H1 (cell line): Measurements from ENCODE around the gene USP53. TPM values are rescaled to one million over a fixed set of nuclear protein-coding genes. Genes with fewer than 3 reads are reported as not detected.

Source experiments
- CTCF ChIA-PET: fragments of 300-600 bp; sonication (Branson Sonifier 250); formaldehyde crosslinking; loops from one replicate; lab custom pipeline; 2021; ENCODE audit not compliant: partially characterized antibody; lab: Charles Lee
- POLR2A ChIA-PET: fragments of 300-600 bp; sonication (Branson Sonifier 250); formaldehyde crosslinking; loops from one replicate; lab custom pipeline; 2021; ENCODE audit warnings: inconsistent platforms; ENCODE audit not compliant: partially characterized antibody; lab: Charles Lee
- DNase-seq, 2 experiments: peaks; one replicate each; pipeline versions ENCODE4 v3.0.0 to v3.0.0-alpha.2; 2010 to 2022; ENCODE audit warnings: low spot score in 2 of 2, low read depth in 1 of 2, mixed read lengths in 1 of 2
- FAIRE-seq: peaks from 2 replicates; lab custom pipeline; 2011; peaks lifted over from hg19 to GRCh38; lab: Jason Lieb, UNC
- H2AFZ ChIP-seq: 2 replicates; pipeline ENCODE4 v1.8.1; 2012; ENCODE audit warnings: low read length, inconsistent platforms
- H2AK5ac ChIP-seq: 2 replicates; pipeline ENCODE4 v1.6.1; 2013; ENCODE audit warnings: low read depth, low read length
- H2BK120ac ChIP-seq: replicated peaks from 2 replicates; pipeline ENCODE3; 2013; ENCODE audit warnings: low read depth, low read length, inconsistent platforms
- H2BK12ac ChIP-seq: 2 replicates; pipeline ENCODE4 v1.6.1; 2013; ENCODE audit warnings: low read depth, low read length
- H2BK15ac ChIP-seq: 2 replicates; pipeline ENCODE4 v1.6.1; 2013; ENCODE audit warnings: low read length
- H2BK20ac ChIP-seq: 2 replicates; pipeline ENCODE4 v1.6.1; 2013; ENCODE audit warnings: low read length
- H2BK5ac ChIP-seq: 2 replicates; pipeline ENCODE4 v1.6.1; 2013; ENCODE audit warnings: low read depth, low read length
- H3K14ac ChIP-seq: 2 replicates; pipeline ENCODE4 v1.6.1; 2013; ENCODE audit warnings: inconsistent platforms; ENCODE audit not compliant: insufficient read length
- H3K18ac ChIP-seq: 2 replicates; pipeline ENCODE4 v1.6.1; 2013; ENCODE audit warnings: low read length; ENCODE audit errors: extremely low read depth
- H3K23ac ChIP-seq: 2 replicates; pipeline ENCODE4 v1.6.1; 2013; ENCODE audit warnings: inconsistent platforms; ENCODE audit not compliant: insufficient read length
- H3K23me2 ChIP-seq: 2 replicates; pipeline ENCODE4 v1.6.1; 2013; ENCODE audit warnings: low read depth, low read length
- H3K27ac ChIP-seq: 2 replicates; pipeline ENCODE4 v1.6.1; 2011; ENCODE audit warnings: low read depth, low read length, inconsistent platforms
- H3K27me3 ChIP-seq, 4 experiments: replicated peaks in 1 of 4; 1 replicate in 1 of 4; 2 replicates in 3 of 4; pipeline versions ENCODE4 v1.6.1 to v1.8.1; 2011 to 2013; ENCODE audit warnings: low read length in 3 of 4, mild to moderate bottlenecking in 3 of 4, inconsistent platforms in 2 of 4, mixed read lengths in 2 of 4, moderate library complexity in 1 of 4; ENCODE audit not compliant: control insufficient read depth in 3 of 4, insufficient read depth in 3 of 4; ENCODE audit errors: extremely low read depth in 1 of 4
- H3K36me3 ChIP-seq, 4 experiments: 2 replicates each; pipeline versions ENCODE4 v1.6.1 to v1.8.1; 2011 to 2013; ENCODE audit warnings: mild to moderate bottlenecking in 4 of 4, low read length in 3 of 4, moderate library complexity in 2 of 4, control low read depth in 1 of 4, inconsistent platforms in 1 of 4; ENCODE audit not compliant: insufficient read depth in 4 of 4, control insufficient read depth in 2 of 4
- H3K4ac ChIP-seq: replicated peaks from 2 replicates; pipeline ENCODE3; 2013; ENCODE audit warnings: low read length, low read depth, mixed read lengths, inconsistent platforms; ENCODE audit not compliant: insufficient read length
- H3K4me1 ChIP-seq, 4 experiments: replicated peaks in 1 of 4; 1 replicate in 1 of 4; 2 replicates in 3 of 4; pipeline versions ENCODE4 v1.6.1 to v1.8.1; 2011 to 2013; ENCODE audit warnings: low read length in 3 of 4, inconsistent platforms in 2 of 4, mixed read lengths in 1 of 4; ENCODE audit not compliant: insufficient read depth in 4 of 4, control insufficient read depth in 3 of 4
- H3K4me2 ChIP-seq, 2 experiments: 2 replicates each; pipeline versions ENCODE4 v1.6.1 to v1.8.1; 2011 to 2013; ENCODE audit warnings: low read depth in 2 of 2, low read length in 2 of 2, control low read depth in 1 of 2, inconsistent platforms in 1 of 2, mild to moderate bottlenecking in 1 of 2; ENCODE audit not compliant: insufficient read depth in 1 of 2
- H3K4me3 ChIP-seq, 4 experiments: fragments of 200-600, 300-600 bp in 1 of 4; sonication (generic), shearing (Covaris generic), sonication (Bioruptor Twin) in 1 of 4; 2 replicates each; pipeline versions ENCODE4 v1.5.1 to v1.8.1; 2011 to 2016; ENCODE audit warnings: low read length in 4 of 4, low read depth in 3 of 4, control low read depth in 2 of 4, inconsistent platforms in 2 of 4, mild to moderate bottlenecking in 2 of 4, mixed read lengths in 1 of 4, moderate library complexity in 1 of 4; ENCODE audit not compliant: insufficient read depth in 2 of 4; ENCODE audit errors: extremely low read depth in 1 of 4
- H3K56ac ChIP-seq: replicated peaks from 2 replicates; pipeline ENCODE3; 2013; ENCODE audit warnings: low read depth, mild to moderate bottlenecking, mixed read lengths, low read length, inconsistent platforms; ENCODE audit not compliant: insufficient read length
- H3K79me1 ChIP-seq: 2 replicates; pipeline ENCODE4 v1.6.1; 2013; ENCODE audit warnings: low read depth, low read length, control low read depth
- H3K79me2 ChIP-seq, 2 experiments: 2 replicates each; pipeline versions ENCODE4 v1.6.1 to v1.8.1; 2012 to 2013; ENCODE audit warnings: low read length in 2 of 2, mild to moderate bottlenecking in 2 of 2, inconsistent platforms in 1 of 2; ENCODE audit not compliant: insufficient read depth in 2 of 2, control insufficient read depth in 1 of 2
- H3K9ac ChIP-seq, 4 experiments: replicated peaks in 1 of 4; 1 replicate in 1 of 4; 2 replicates in 3 of 4; pipeline versions ENCODE4 v1.6.1 to v1.8.1; 2011 to 2013; ENCODE audit warnings: low read depth in 3 of 4, low read length in 3 of 4, control low read depth in 2 of 4, mild to moderate bottlenecking in 2 of 4, moderate library complexity in 2 of 4, inconsistent platforms in 1 of 4; ENCODE audit errors: extremely low read depth in 1 of 4
- H3K9me3 ChIP-seq, 2 experiments: 2 replicates each; pipeline versions ENCODE4 v1.6.1 to v1.8.1; 2012 to 2013; ENCODE audit warnings: mild to moderate bottlenecking in 2 of 2, moderate library complexity in 2 of 2, control low read depth in 1 of 2, inconsistent platforms in 1 of 2, low read depth in 1 of 2, low read length in 1 of 2, mixed read lengths in 1 of 2; ENCODE audit not compliant: insufficient read depth in 2 of 2
- H4K20me1 ChIP-seq, 2 experiments: replicated peaks in 1 of 2; 2 replicates each; pipeline versions ENCODE3 to v1.8.1; 2011 to 2013; ENCODE audit warnings: inconsistent platforms in 2 of 2, low read length in 2 of 2, mild to moderate bottlenecking in 1 of 2; ENCODE audit not compliant: insufficient read depth in 2 of 2, control insufficient read depth in 1 of 2
- H4K5ac ChIP-seq: 2 replicates; pipeline ENCODE4 v1.6.1; 2013; ENCODE audit warnings: low read length, low read depth, mixed read lengths, inconsistent platforms; ENCODE audit not compliant: insufficient read length
- H4K8ac ChIP-seq: 2 replicates; pipeline ENCODE4 v1.8.0; 2013; ENCODE audit warnings: mild to moderate bottlenecking, moderate library complexity, low read length, inconsistent platforms; ENCODE audit not compliant: insufficient read depth; ENCODE audit errors: extremely low read depth
- H4K91ac ChIP-seq: replicated peaks from 2 replicates; pipeline ENCODE3; 2013; ENCODE audit warnings: low read length, mixed read lengths, inconsistent platforms; ENCODE audit not compliant: insufficient read length
- POLR2A ChIP-seq, 2 experiments: IDR thresholded peaks; 1 replicate in 1 of 2; 2 replicates in 1 of 2; pipeline ENCODE4 v1.6.1; 2011; ENCODE audit warnings: low read depth in 2 of 2, low read length in 2 of 2, mild to moderate bottlenecking in 2 of 2; ENCODE audit errors: control extremely low read depth in 1 of 2
- TEAD4 ChIP-seq: IDR thresholded peaks from 2 replicates; pipeline ENCODE4 v1.6.1; 2012; ENCODE audit warnings: low read depth, low read length, inconsistent platforms, mixed read lengths
- WGBS, 2 experiments: shearing (Covaris generic) in 1 of 2; methylation state at CpG; one replicate each; pipeline versions ENCODE4 v1.1.6 to v1.1.7; 2013 to 2015; ENCODE audit warnings: low lambda C conversion rate in 2 of 2, mixed read lengths in 2 of 2, inconsistent platforms in 1 of 2, low coverage in 1 of 2, missing lambda C conversion rate in 1 of 2; ENCODE audit not compliant: insufficient replicate concordance in 2 of 2, insufficient coverage in 1 of 2, insufficient read length in 1 of 2; ENCODE audit errors: extremely low coverage in 1 of 2, missing lambda C conversion rate in 1 of 2; 5-methylcytosine and 5-hydroxymethylcytosine counted together
- polyA plus RNA-seq, 7 experiments: library from polyadenylated mRNA; depleted of rRNA in 3 of 7; stranded (reverse) in 5 of 7; unstranded in 2 of 7; fragments of >200 nt in 5 of 7; fragments of 200-250 nt in 2 of 7; gene quantifications; 1 replicate in 5 of 7; 2 replicates in 1 of 7; 4 replicates in 1 of 7; pipeline versions ENCODE4 v1.2.1 to v1.2.3, GENCODE V29; 2011 to 2013; ENCODE audit warnings: missing spikeins in 2 of 7, mixed read lengths in 2 of 7
- total RNA-seq: library from RNA; stranded (reverse); fragmentation: NEBNext Ultra II Directional; extraction: Animal tissue kit (Norgen Biotek cat#: 25700); gene quantifications from 2 replicates; pipeline ENCODE4 v1.2.1, GENCODE V29; 2021

The USP53 gene
- total and polyA plus RNA-seq, 2 of the 8 experiments (the other 6 are each of a cell fraction or from before 2014, with no cell fraction given) = 2.9 to 14.9 TPM

DNA sequence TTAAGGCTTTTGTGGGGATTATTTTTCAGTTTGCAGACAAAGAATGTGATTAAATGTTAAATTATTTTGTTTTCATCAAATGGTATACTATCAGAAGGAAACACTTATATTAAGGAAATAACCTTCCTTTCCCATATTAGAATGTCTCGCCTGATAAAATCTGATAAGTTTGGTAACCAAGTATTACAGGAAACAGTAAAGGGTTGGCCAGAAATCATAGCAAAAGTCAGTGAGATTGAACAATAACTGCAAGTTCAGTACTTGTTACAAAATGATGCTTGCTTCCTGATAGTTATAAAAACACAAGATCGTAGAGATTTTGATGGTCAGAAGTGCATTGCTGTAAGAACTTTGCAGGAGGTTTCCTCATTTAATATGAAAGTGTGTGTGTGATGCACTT lies 68.9 kb downstream of the USP53 start:
- ChIA-PET CTCF (no interaction called here), POLR2A (interaction anchor here (1.5 kb wide), 1 partner anchor 19 kb away, joined by 5 read pairs; a partner anchor contains a TSS)
- no peaks in the 10 kb centered on the region for H4K20me1 ChIP-seq
- H3K27ac ChIP-seq = no peak overlapping the region
- H4K8ac ChIP-seq = no peak overlapping the region
- H2AFZ ChIP-seq = no peak overlapping the region
- H3K23ac ChIP-seq = no peak overlapping the region
- H3K36me3 ChIP-seq = no peaks in the 10 kb centered on the region
- no peaks in the 10 kb centered on the region for H3K23me2 ChIP-seq
- H3K27me3 ChIP-seq = no peaks in the 10 kb centered on the region
- H3K79me2 ChIP-seq = no peaks in the 10 kb centered on the region
- H3K4ac ChIP-seq = no peak overlapping the region
- no peak overlapping the region for H2BK12ac ChIP-seq
- no peak overlapping the region for H2BK15ac ChIP-seq
- H2AK5ac ChIP-seq = no peak overlapping the region
- no peak overlapping the region for H3K4me3 ChIP-seq
- H4K5ac ChIP-seq = no peak overlapping the region
- WGBS, 2 experiments = 96% methylated on average over 2 of the region's 2 CpGs; no CpG with 5 or more reads in 1 of the 2 experiments
- no peaks in the 10 kb centered on the region for H3K79me1 ChIP-seq
- H2BK120ac ChIP-seq = no peak overlapping the region
- H3K9me3 ChIP-seq = no peaks in the 10 kb centered on the region
- no peak overlapping the region for H3K14ac ChIP-seq
- no peak overlapping the region for H3K18ac ChIP-seq
- H4K91ac ChIP-seq = no peak overlapping the region
- H2BK20ac ChIP-seq = no peak overlapping the region
- TF ChIP-seq POLR2A (IDR thresholded peaks at IDR 0.05; ENCODE audit: control extremely low read depth in 1 of 2, low read depth in 2 of 2, low read length in 2 of 2) = no peak
- TF ChIP-seq TEAD4 = no peak
- no peak overlapping the region for H2BK5ac ChIP-seq
- H3K4me2 ChIP-seq = no peak overlapping the region
- no peak overlapping the region for H3K56ac ChIP-seq
- FAIRE-seq = no peak
- no peak for DNase-seq
- H3K9ac ChIP-seq = no peak overlapping the region
- H3K4me1 ChIP-seq = peaks cover 0 to 2% (median 0%) of the 10 kb centered on the region in 4 experiments; a peak in 2 of 7 replicates
